Keratinocyte (primary cell): ENCODE results near the gene POLE. TPM values are rescaled to one million over a fixed set of nuclear protein-coding genes. Genes with fewer than 3 reads are reported as not detected.

Experiments used
- DNase-seq: peaks from one replicate; pipeline ENCODE4 v3.0.0-alpha.2; 2011; ENCODE audit warnings: low read depth, missing footprints, low spot score
- FAIRE-seq: peaks from 2 replicates; lab custom pipeline; 2011; peaks lifted over from hg19 to GRCh38; lab: Jason Lieb, UNC
- H2AFZ ChIP-seq: 2 replicates; pipeline ENCODE4 v1.6.0; 2012; ENCODE audit warnings: low read length, control low read depth, inconsistent platforms; ENCODE audit not compliant: control insufficient read depth
- H3K27ac ChIP-seq: 2 replicates; pipeline ENCODE4 v1.5.1; 2011; ENCODE audit warnings: low read length; ENCODE audit not compliant: control insufficient read depth, insufficient read depth
- H3K27me3 ChIP-seq: 3 replicates; pipeline ENCODE4 v1.6.0; 2011; ENCODE audit warnings: low read length; ENCODE audit not compliant: control insufficient read depth, insufficient read depth; ENCODE audit errors: extremely low read depth
- H3K36me3 ChIP-seq, 2 experiments: 2 replicates in 1 of 2; 3 replicates in 1 of 2; pipeline ENCODE4 v1.5.1; 2011; ENCODE audit warnings: low read length in 2 of 2, mild to moderate bottlenecking in 1 of 2; ENCODE audit not compliant: control insufficient read depth in 2 of 2, insufficient read depth in 2 of 2; ENCODE audit errors: extremely low read depth in 1 of 2
- H3K4me1 ChIP-seq: 3 replicates; pipeline ENCODE4 v1.5.1; 2011; ENCODE audit warnings: low read length; ENCODE audit not compliant: control insufficient read depth, insufficient read depth; ENCODE audit errors: extremely low read depth
- H3K4me2 ChIP-seq: 3 replicates; pipeline ENCODE4 v1.6.0; 2011; ENCODE audit warnings: low read depth, low read length; ENCODE audit not compliant: control insufficient read depth, insufficient read depth; ENCODE audit errors: extremely low read depth
- H3K4me3 ChIP-seq, 3 experiments: fragments of 200-600 bp in 1 of 3; sonication (generic) in 1 of 3; 2 replicates in 2 of 3; 3 replicates in 1 of 3; pipeline ENCODE4 v1.5.1; 2011 to 2016; ENCODE audit warnings: low read length in 3 of 3, mild to moderate bottlenecking in 3 of 3, control low read depth in 2 of 3, inconsistent platforms in 1 of 3, low read depth in 1 of 3, mixed read lengths in 1 of 3, mixed run types in 1 of 3, moderate library complexity in 1 of 3; ENCODE audit not compliant: control insufficient read depth in 2 of 3, insufficient read depth in 2 of 3; ENCODE audit errors: extremely low read depth in 1 of 3
- H3K79me2 ChIP-seq: 2 replicates; pipeline ENCODE4 v1.6.0; 2012; ENCODE audit warnings: low read length; ENCODE audit not compliant: control insufficient read depth, insufficient read depth
- H3K9ac ChIP-seq: 3 replicates; pipeline ENCODE4 v1.6.0; 2011; ENCODE audit warnings: low read length; ENCODE audit not compliant: control insufficient read depth, insufficient read depth; ENCODE audit errors: extremely low read depth
- H3K9me1 ChIP-seq: 3 replicates; pipeline ENCODE4 v1.6.0; 2011; ENCODE audit warnings: low read length; ENCODE audit not compliant: control insufficient read depth, insufficient read depth; ENCODE audit errors: extremely low read depth
- H3K9me3 ChIP-seq: 2 replicates; pipeline ENCODE4 v1.5.1; 2012; ENCODE audit warnings: low read depth, low read length; ENCODE audit not compliant: control insufficient read depth
- H4K20me1 ChIP-seq: 3 replicates; pipeline ENCODE4 v1.6.0; 2011; ENCODE audit warnings: low read length; ENCODE audit not compliant: control insufficient read depth, insufficient read depth; ENCODE audit errors: extremely low read depth
- EZH2 ChIP-seq: IDR thresholded peaks from one replicate; pipeline ENCODE4 v1.6.1; 2012; ENCODE audit warnings: inconsistent platforms, mild to moderate bottlenecking, low read length, moderate library complexity
- dilution Hi-C: fragments of 300-500 bp; cut with MboI; formaldehyde crosslinking; loops from one replicate; pipeline ENCODE4 v1.7.0; 2020; ENCODE audit warnings: low sequenced_read_pairs; ENCODE audit not compliant: extremely low pct_ligation_motif_present
- polyA plus RNA-seq, 5 experiments: library from polyadenylated mRNA; depleted of rRNA in 3 of 5; stranded (reverse) in 3 of 5; stranded (forward) in 1 of 5; unstranded in 1 of 5; fragments of >200 nt; gene quantifications; 1 replicate in 1 of 5; 2 replicates in 3 of 5; 3 replicates in 1 of 5; pipeline versions ENCODE4 v1.2.1 to v1.2.3, GENCODE V29; 2011 to 2012; ENCODE audit warnings: missing spikeins in 2 of 5, low read depth in 1 of 5, low replicate concordance in 1 of 5
- TF ChIP-seq, protein P1 (sequence below), 3 experiments: IDR thresholded peaks in 1 of 3; conservative IDR thresholded peaks in 1 of 3; optimal IDR thresholded peaks in 1 of 3; 2 replicates in 2 of 3; 3 replicates in 1 of 3; pipeline versions ENCODE3 to v1.5.1; 2011; ENCODE audit warnings: low read length in 3 of 3, mild to moderate bottlenecking in 3 of 3, moderate library complexity in 2 of 3, control low read depth in 1 of 3, inconsistent platforms in 1 of 3; ENCODE audit not compliant: insufficient read depth in 2 of 3; ENCODE audit errors: extremely low read depth in 1 of 3

POLE gene
- polyA plus RNA-seq, 1 donor (not counting 4 experiments of a cell fraction or from before 2014, with no cell fraction given) = 14.8 TPM

DNA sequence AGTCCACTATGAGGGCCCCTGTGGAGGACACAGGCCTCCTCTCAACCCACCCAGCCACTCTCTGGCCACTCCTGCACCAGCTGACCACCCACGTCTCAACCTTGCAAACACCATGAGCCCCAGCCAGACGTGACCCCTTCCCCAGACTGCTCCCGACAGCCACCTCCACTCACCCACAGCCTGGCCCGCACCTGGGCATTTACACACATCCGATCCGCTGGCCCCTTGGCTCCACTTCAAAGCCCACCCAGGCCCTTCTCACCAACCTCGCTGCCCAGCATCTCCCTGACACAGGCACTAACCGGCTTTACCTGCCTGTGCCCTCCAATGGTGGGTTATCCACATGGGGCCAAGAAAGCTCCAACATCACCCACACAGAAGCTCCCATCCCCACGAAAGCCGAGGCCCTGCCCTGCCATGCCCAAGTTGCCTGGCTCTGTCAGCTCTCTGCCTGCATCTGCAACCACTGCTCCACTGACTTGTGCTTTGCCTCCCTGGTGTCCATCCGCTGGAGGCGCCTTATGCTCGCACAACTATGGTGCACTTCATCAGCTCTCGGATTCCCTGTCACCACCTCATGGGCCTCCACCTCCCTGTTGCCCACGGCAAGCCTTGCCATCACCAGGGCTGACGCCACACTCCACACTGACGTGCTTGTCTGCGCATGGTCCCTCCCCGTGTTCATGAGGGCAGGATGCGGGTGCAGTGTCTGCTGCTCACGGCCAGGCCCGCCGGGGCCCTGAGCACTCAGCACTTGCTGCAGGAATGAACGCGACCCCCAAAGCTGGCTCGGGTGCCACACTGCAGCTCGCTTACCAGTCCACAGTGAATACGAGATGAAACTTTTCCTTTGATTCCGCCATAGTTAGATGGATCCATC is 51.8 kb downstream of the POLE start:
- H3K9me3 ChIP-seq = no peaks in the 10 kb centered on the region
- H4K20me1 ChIP-seq = peaks cover 2% of the 10 kb centered on the region
- H3K36me3 ChIP-seq = peaks cover 13 to 46% of the 10 kb centered on the region in 2 experiments
- H3K9ac ChIP-seq = no peak overlapping the region
- H3K27me3 ChIP-seq = no peaks in the 10 kb centered on the region
- no peak overlapping the region for H3K4me3 ChIP-seq
- no peak overlapping the region for H2AFZ ChIP-seq
- no peak for DNase-seq
- no peak overlapping the region for H3K4me2 ChIP-seq
- H3K79me2 ChIP-seq = no peaks in the 10 kb centered on the region
- dilution Hi-C loops = no loop called here
- TF ChIP-seq EZH2 = no peak
- TF ChIP-seq, protein P1, sequence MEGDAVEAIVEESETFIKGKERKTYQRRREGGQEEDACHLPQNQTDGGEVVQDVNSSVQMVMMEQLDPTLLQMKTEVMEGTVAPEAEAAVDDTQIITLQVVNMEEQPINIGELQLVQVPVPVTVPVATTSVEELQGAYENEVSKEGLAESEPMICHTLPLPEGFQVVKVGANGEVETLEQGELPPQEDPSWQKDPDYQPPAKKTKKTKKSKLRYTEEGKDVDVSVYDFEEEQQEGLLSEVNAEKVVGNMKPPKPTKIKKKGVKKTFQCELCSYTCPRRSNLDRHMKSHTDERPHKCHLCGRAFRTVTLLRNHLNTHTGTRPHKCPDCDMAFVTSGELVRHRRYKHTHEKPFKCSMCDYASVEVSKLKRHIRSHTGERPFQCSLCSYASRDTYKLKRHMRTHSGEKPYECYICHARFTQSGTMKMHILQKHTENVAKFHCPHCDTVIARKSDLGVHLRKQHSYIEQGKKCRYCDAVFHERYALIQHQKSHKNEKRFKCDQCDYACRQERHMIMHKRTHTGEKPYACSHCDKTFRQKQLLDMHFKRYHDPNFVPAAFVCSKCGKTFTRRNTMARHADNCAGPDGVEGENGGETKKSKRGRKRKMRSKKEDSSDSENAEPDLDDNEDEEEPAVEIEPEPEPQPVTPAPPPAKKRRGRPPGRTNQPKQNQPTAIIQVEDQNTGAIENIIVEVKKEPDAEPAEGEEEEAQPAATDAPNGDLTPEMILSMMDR (optimal IDR thresholded peaks at IDR 0.05 in 1 of 3, IDR thresholded peaks at IDR 0.05 in 1 of 3, conservative IDR thresholded peaks at IDR 0.05 in 1 of 3; ENCODE audit: extremely low read depth in 1 of 3, insufficient read depth in 2 of 3, low read length in 3 of 3) = no peak
- no peak overlapping the region for H3K27ac ChIP-seq
- no peaks in the 10 kb centered on the region for H3K4me1 ChIP-seq
- no peak for FAIRE-seq
- H3K9me1 ChIP-seq = no peaks in the 10 kb centered on the region

DNA sequence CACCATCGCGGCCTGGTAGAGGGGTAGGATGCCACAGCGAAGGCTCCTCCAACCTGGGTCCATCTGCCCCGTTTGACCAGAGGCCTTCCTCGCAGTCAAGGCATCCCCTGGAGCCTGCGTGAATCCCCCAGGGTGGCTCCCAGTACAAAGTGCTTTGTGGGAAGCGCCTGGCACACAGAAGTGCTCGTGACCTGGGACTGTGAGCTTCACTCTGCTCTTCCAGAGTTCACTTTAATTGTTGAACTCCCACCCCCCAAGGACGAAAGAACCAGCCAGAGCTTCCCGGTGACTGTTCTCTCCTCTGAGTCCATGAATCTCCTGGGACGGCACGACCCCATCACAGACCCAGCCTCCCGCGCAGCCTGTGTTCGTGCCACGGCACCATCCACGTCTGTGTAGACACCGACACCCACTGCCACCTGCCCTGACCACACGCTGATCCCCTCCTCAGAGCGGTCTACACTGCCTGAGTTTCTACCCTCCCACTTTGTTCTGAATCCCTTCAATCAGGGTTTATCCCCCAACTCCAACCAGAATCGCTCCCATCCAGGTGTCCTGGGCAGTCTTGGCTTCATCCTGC is 52.6 kb downstream of the POLE start:
- FAIRE-seq (no peak), DNase-seq (no peak)
- Histone ChIP-seq H4K20me1 (peaks cover 2% of the 10 kb centered on the region), H3K9ac (no peak overlapping the region), H3K27me3 (no peaks in the 10 kb centered on the region), H3K9me3 (no peaks in the 10 kb centered on the region), H3K4me2 (no peak overlapping the region), H3K4me3 (no peak overlapping the region), H3K9me1 (no peaks in the 10 kb centered on the region), H3K36me3 (peaks cover 15 to 44% of the 10 kb centered on the region in 2 experiments), H3K4me1 (no peaks in the 10 kb centered on the region), H3K27ac (no peak overlapping the region), H3K79me2 (no peaks in the 10 kb centered on the region), H2AFZ (no peak overlapping the region)
- TF ChIP-seq EZH2 = no peak
- TF ChIP-seq, protein P1 (optimal IDR thresholded peaks at IDR 0.05 in 1 of 3, IDR thresholded peaks at IDR 0.05 in 1 of 3, conservative IDR thresholded peaks at IDR 0.05 in 1 of 3; ENCODE audit: extremely low read depth in 1 of 3, insufficient read depth in 2 of 3, low read length in 3 of 3) = no peak
- dilution Hi-C loops = no loop called here
